K562 (cell line): ENCODE data around the gene EAF1. TPM values are rescaled to one million over a fixed set of nuclear protein-coding genes. Genes with fewer than 3 reads are reported as not detected.
A peak's percentile ranks its signal among the peaks of the same experiment; 100 is the strongest.

Experiments
- ASH1L ChIP-seq: fragments of 450-650 bp; IDR thresholded peaks from 2 replicates; pipeline ENCODE4 v1.6.1; 2018; ENCODE audit warnings: borderline replicate concordance, mild to moderate bottlenecking, low read depth; ENCODE audit not compliant: partially characterized antibody
- EGR1 ChIP-seq: fragments of 450-650 bp; conservative IDR thresholded peaks from 2 replicates; pipeline ENCODE4 v1.6.1; 2017; ENCODE audit warnings: mild to moderate bottlenecking
- EP300 ChIP-seq: IDR thresholded peaks from 2 replicates; pipeline ENCODE4 v1.6.1; 2012; ENCODE audit warnings: low read length, improper control_type of control experiment
- ETS1 ChIP-seq: conservative IDR thresholded peaks from 2 replicates; pipeline ENCODE4 v1.6.1; 2011; ENCODE audit warnings: low read depth, mild to moderate bottlenecking, low read length; ENCODE audit not compliant: control insufficient read depth
- GABPB1 ChIP-seq: sonication (generic); formaldehyde crosslinking; IDR thresholded peaks from 2 replicates; pipeline ENCODE4 v1.8.0; 2022; ENCODE audit warnings: mild to moderate bottlenecking, missing genetic modification reagents
- HLTF ChIP-seq: fragments of 450-650 bp; IDR thresholded peaks from 2 replicates; pipeline ENCODE4 v1.6.1; 2016
- HMGN3 ChIP-seq: IDR thresholded peaks from 2 replicates; pipeline ENCODE4 v1.6.1; 2011; ENCODE audit warnings: borderline replicate concordance, low read depth, mild to moderate bottlenecking, mixed read lengths, low read length; ENCODE audit not compliant: insufficient read length; ENCODE audit errors: extremely low read depth
- KLF16 ChIP-seq: IDR thresholded peaks from 2 replicates; pipeline ENCODE4 v1.6.1; 2016; ENCODE audit warnings: antibody characterized with exemption
- POLR2G ChIP-seq: fragments of 200-400 bp; formaldehyde crosslinking; IDR thresholded peaks from 2 replicates; pipeline ENCODE4 v1.6.1; 2017; ENCODE audit warnings: low read depth, mild to moderate bottlenecking, antibody characterized with exemption, low read length, moderate library complexity
- RFX1 ChIP-seq: fragments of 450-650 bp; IDR thresholded peaks from 2 replicates; pipeline ENCODE4 v1.6.1; 2016; ENCODE audit warnings: mild to moderate bottlenecking, moderate library complexity
- SMAD3 ChIP-seq: fragments of 450-650 bp; formaldehyde crosslinking; conservative IDR thresholded peaks from 2 replicates; pipeline ENCODE4 v1.4.0; 2020; ENCODE audit warnings: mild to moderate bottlenecking
- TRIM24 ChIP-seq, 2 experiments: fragments of 450-650 bp; IDR thresholded peaks; 2 replicates each; pipeline ENCODE4 v1.6.1; 2016
- USF2 ChIP-seq: sonication (generic); formaldehyde crosslinking; IDR thresholded peaks from 2 replicates; pipeline ENCODE4 v1.5.0; 2020; ENCODE audit warnings: missing genetic modification reagents
- ZNF780A ChIP-seq: fragments of 250-450 bp; sonication (Bioruptor Pico); IDR thresholded peaks from 2 replicates; pipeline ENCODE4 v1.5.0; 2021; ENCODE audit warnings: mild to moderate bottlenecking
- polyA plus RNA-seq, 8 experiments: library from polyadenylated mRNA; depleted of rRNA in 4 of 8; stranded (reverse) in 5 of 8; unstranded in 3 of 8; fragments of >200 nt; fragmentation: Nextera tagmentation in 2 of 8; fragmentation: Illumina TruSeq in 1 of 8; extraction: Ambion mirVana in 2 of 8; extraction: Trizol in 1 of 8; gene quantifications; 2 replicates each; pipeline versions ENCODE4 v1.2.1 to v1.2.3, GENCODE V29; 2011 to 2014; ENCODE audit warnings: inconsistent platforms in 1 of 8, missing spikeins in 1 of 8
- total RNA-seq, 7 experiments: library from RNA; depleted of rRNA in 6 of 7; stranded (reverse); fragments of >200 nt in 6 of 7; fragmentation: Illumina TruSeq in 2 of 7; extraction: Trizol in 2 of 7; gene quantifications; 2 replicates each; pipeline versions ENCODE4 v1.2.1 to v1.2.3, GENCODE V29; 2011 to 2021; ENCODE audit warnings: low replicate concordance in 1 of 7
- TF ChIP-seq, protein P1 (sequence below), 2 experiments: fragments of 450-650 bp; conservative IDR thresholded peaks; 2 replicates each; pipeline ENCODE4 v1.6.1; 2017; ENCODE audit warnings: mild to moderate bottlenecking in 2 of 2, moderate library complexity in 2 of 2
- TF ChIP-seq, protein P2 (sequence below): sonication (generic); formaldehyde crosslinking; IDR thresholded peaks from 2 replicates; pipeline ENCODE4 v1.8.1; 2023; ENCODE audit warnings: mild to moderate bottlenecking, missing genetic modification reagents
- TF ChIP-seq, protein P3 (sequence below): sonication (generic); formaldehyde crosslinking; IDR thresholded peaks from 2 replicates; pipeline ENCODE4 v1.8.0; 2022; ENCODE audit warnings: mild to moderate bottlenecking, missing genetic modification reagents

Gene EAF1
- total and polyA plus RNA-seq, 9 of the 15 experiments (the other 6 are each of a cell fraction or from before 2014, with no cell fraction given), result 7.0 to 26.8 (median 20.4) TPM

- peak; percentile 60 for TF ChIP-seq ASH1L
- TF ChIP-seq SMAD3 (CRISPR knock-in tag), result no peak
- TF ChIP-seq, protein P1, sequence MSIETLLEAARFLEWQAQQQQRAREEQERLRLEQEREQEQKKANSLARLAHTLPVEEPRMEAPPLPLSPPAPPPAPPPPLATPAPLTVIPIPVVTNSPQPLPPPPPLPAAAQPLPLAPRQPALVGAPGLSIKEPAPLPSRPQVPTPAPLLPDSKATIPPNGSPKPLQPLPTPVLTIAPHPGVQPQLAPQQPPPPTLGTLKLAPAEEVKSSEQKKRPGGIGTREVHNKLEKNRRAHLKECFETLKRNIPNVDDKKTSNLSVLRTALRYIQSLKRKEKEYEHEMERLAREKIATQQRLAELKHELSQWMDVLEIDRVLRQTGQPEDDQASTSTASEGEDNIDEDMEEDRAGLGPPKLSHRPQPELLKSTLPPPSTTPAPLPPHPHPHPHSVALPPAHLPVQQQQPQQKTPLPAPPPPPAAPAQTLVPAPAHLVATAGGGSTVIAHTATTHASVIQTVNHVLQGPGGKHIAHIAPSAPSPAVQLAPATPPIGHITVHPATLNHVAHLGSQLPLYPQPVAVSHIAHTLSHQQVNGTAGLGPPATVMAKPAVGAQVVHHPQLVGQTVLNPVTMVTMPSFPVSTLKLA (conservative IDR thresholded peaks at IDR 0.05), result peak; percentile 66 to 80; a peak in 3 of 4 replicates
- TF ChIP-seq POLR2G, result peak; percentile 90
- TF ChIP-seq ZNF780A (CRISPR knock-in tag), result no peak
- TF ChIP-seq, protein P2, sequence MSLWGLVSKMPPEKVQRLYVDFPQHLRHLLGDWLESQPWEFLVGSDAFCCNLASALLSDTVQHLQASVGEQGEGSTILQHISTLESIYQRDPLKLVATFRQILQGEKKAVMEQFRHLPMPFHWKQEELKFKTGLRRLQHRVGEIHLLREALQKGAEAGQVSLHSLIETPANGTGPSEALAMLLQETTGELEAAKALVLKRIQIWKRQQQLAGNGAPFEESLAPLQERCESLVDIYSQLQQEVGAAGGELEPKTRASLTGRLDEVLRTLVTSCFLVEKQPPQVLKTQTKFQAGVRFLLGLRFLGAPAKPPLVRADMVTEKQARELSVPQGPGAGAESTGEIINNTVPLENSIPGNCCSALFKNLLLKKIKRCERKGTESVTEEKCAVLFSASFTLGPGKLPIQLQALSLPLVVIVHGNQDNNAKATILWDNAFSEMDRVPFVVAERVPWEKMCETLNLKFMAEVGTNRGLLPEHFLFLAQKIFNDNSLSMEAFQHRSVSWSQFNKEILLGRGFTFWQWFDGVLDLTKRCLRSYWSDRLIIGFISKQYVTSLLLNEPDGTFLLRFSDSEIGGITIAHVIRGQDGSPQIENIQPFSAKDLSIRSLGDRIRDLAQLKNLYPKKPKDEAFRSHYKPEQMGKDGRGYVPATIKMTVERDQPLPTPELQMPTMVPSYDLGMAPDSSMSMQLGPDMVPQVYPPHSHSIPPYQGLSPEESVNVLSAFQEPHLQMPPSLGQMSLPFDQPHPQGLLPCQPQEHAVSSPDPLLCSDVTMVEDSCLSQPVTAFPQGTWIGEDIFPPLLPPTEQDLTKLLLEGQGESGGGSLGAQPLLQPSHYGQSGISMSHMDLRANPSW (CRISPR knock-in tag), result peak; percentile 56; the same call in 1 of the 2 replicates
- peak; percentile 83; the same call in 1 of the 2 replicates for TF ChIP-seq ETS1
- TF ChIP-seq EP300, result peak; percentile 36; the same call in 1 of the 2 replicates
- peak; percentile 32; the same call in 1 of the 2 replicates for TF ChIP-seq KLF16
- TF ChIP-seq EGR1, result peak; percentile 92
- peak; percentile 5 to 89; a peak in 2 of 4 replicates for TF ChIP-seq TRIM24 (IDR thresholded peaks at IDR 0.05)
- TF ChIP-seq RFX1, result peak; percentile 50; the same call in 1 of the 2 replicates
- TF ChIP-seq, protein P3, sequence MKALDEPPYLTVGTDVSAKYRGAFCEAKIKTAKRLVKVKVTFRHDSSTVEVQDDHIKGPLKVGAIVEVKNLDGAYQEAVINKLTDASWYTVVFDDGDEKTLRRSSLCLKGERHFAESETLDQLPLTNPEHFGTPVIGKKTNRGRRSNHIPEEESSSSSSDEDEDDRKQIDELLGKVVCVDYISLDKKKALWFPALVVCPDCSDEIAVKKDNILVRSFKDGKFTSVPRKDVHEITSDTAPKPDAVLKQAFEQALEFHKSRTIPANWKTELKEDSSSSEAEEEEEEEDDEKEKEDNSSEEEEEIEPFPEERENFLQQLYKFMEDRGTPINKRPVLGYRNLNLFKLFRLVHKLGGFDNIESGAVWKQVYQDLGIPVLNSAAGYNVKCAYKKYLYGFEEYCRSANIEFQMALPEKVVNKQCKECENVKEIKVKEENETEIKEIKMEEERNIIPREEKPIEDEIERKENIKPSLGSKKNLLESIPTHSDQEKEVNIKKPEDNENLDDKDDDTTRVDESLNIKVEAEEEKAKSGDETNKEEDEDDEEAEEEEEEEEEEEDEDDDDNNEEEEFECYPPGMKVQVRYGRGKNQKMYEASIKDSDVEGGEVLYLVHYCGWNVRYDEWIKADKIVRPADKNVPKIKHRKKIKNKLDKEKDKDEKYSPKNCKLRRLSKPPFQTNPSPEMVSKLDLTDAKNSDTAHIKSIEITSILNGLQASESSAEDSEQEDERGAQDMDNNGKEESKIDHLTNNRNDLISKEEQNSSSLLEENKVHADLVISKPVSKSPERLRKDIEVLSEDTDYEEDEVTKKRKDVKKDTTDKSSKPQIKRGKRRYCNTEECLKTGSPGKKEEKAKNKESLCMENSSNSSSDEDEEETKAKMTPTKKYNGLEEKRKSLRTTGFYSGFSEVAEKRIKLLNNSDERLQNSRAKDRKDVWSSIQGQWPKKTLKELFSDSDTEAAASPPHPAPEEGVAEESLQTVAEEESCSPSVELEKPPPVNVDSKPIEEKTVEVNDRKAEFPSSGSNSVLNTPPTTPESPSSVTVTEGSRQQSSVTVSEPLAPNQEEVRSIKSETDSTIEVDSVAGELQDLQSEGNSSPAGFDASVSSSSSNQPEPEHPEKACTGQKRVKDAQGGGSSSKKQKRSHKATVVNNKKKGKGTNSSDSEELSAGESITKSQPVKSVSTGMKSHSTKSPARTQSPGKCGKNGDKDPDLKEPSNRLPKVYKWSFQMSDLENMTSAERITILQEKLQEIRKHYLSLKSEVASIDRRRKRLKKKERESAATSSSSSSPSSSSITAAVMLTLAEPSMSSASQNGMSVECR (CRISPR knock-in tag), result peak; percentile 90
- 0 out of 2 replicates have a peak, but pooled peaks have one; percentile 11 for TF ChIP-seq USF2 (CRISPR knock-in tag)
- TF ChIP-seq HLTF, result 0 out of 2 replicates have a peak, but pooled peaks have one; percentile 14
- peak; percentile 97 for TF ChIP-seq GABPB1 (CRISPR knock-in tag)
- TF ChIP-seq HMGN3, result peak; percentile 79
These were observed at the start of gene EAF1, which contains the start of gene METTL6 (continued) for GRCh38 chr3:15427182-15427880.
